ENCODE measurements around the gene ELF4.

The ELF4 gene

GRCh38 chrX:130095249-130096030, 14.9 kb downstream of the ELF4 start:
- no peak for TF ChIP-seq POU6F1 (CRISPR knock-in tag; IDR thresholded peaks at IDR 0.05; ENCODE audit: borderline replicate concordance, low read depth)
- TF ChIP-seq ISL1 (CRISPR knock-in tag; IDR thresholded peaks at IDR 0.05), result no peak
- no peak for TF ChIP-seq CREB5 (CRISPR knock-in tag; IDR thresholded peaks at IDR 0.05; ENCODE audit: low read depth)
- no peak for TF ChIP-seq ESRRG (CRISPR knock-in tag; IDR thresholded peaks at IDR 0.05)
- no peak for TF ChIP-seq PATZ1 (CRISPR knock-in tag; IDR thresholded peaks at IDR 0.05; ENCODE audit: borderline replicate concordance)
- TF ChIP-seq CSRNP3 (CRISPR knock-in tag; IDR thresholded peaks at IDR 0.05), result no peak
- no peak for TF ChIP-seq RARB (CRISPR knock-in tag; IDR thresholded peaks at IDR 0.05)
- no peak for TF ChIP-seq ZNF565 (CRISPR knock-in tag; conservative IDR thresholded peaks at IDR 0.05; ENCODE audit: low read depth)
- TF ChIP-seq ZFP30 (CRISPR knock-in tag; IDR thresholded peaks at IDR 0.05), result no peak
- TF ChIP-seq TOX (CRISPR knock-in tag; IDR thresholded peaks at IDR 0.05; ENCODE audit: borderline replicate concordance), result no peak
- no peak for TF ChIP-seq ZNF8 (CRISPR knock-in tag; IDR thresholded peaks at IDR 0.05)
- no peak for TF ChIP-seq ZFP3 (CRISPR knock-in tag; IDR thresholded peaks at IDR 0.05)
- TF ChIP-seq TSHZ2 (CRISPR knock-in tag; IDR thresholded peaks at IDR 0.05), result no peak
- no peak for TF ChIP-seq TCF4 (CRISPR knock-in tag; IDR thresholded peaks at IDR 0.05; ENCODE audit: borderline replicate concordance)
- TF ChIP-seq GLIS3 (CRISPR knock-in tag; IDR thresholded peaks at IDR 0.05), result no peak
- TF ChIP-seq ZNF70 (CRISPR knock-in tag; IDR thresholded peaks at IDR 0.05), result no peak
- TF ChIP-seq ZC3H10 (CRISPR knock-in tag; IDR thresholded peaks at IDR 0.05), result no peak
- TF ChIP-seq BACH2 (CRISPR knock-in tag; IDR thresholded peaks at IDR 0.05; ENCODE audit: borderline replicate concordance), result no peak
- no peak for TF ChIP-seq OSR1 (CRISPR knock-in tag; IDR thresholded peaks at IDR 0.05)
- ATAC-seq, result no peak

GRCh38 chrX:130094696-130095095, 15.6 kb downstream of the ELF4 start:
- TF ChIP-seq GLIS3 (CRISPR knock-in tag; IDR thresholded peaks at IDR 0.05) (no peak), CREB5 (CRISPR knock-in tag; IDR thresholded peaks at IDR 0.05; ENCODE audit: low read depth) (no peak), TSHZ2 (CRISPR knock-in tag; IDR thresholded peaks at IDR 0.05) (no peak)

More at GRCh38 chrX:130094696-130095095, 15.6 kb downstream of the ELF4 start:
- no peak for ATAC-seq
